GM18907 (cell line): ENCODE measurements around the gene KLHDC8A.
"Not testable (repeated sequence)": the region's sequence is repeated elsewhere in the genome, so short reads cannot be mapped to it uniquely, and the experiment has no call there.

Experiments
- ATAC-seq: cut with Tn5 transposase; IDR thresholded peaks from one replicate; pipeline ENCODE4 v1.9.1; 2021; ENCODE audit warnings: mild to moderate bottlenecking, moderate library complexity; ENCODE audit not compliant: unreplicated experiment

The KLHDC8A gene

GRCh38 chr1:205356440-205357139 is at the start of gene KLHDC8A:
Gene KLHDC8A (minus strand): TSS chr1:205356922. CDS start chr1:205343604, 13,318 bp downstream.
- no peak for ATAC-seq

- not testable (repeated sequence) for ATAC-seq
Measured at GRCh38 chr1:205406252-205406651, 49.5 kb upstream of the KLHDC8A start.

- ATAC-seq: not testable (repeated sequence)
Measured at GRCh38 chr1:205404484-205404883, 47.8 kb upstream of the KLHDC8A start.

GRCh38 chr1:205398586-205398985 is 41.9 kb upstream of the KLHDC8A start:
- no peak for ATAC-seq

GRCh38 chr1:205396967-205397616 is 40.4 kb upstream of the KLHDC8A start:
- no peak for ATAC-seq

- no peak for ATAC-seq
Measured at GRCh38 chr1:205395616-205396015, 38.9 kb upstream of the KLHDC8A start.

- ATAC-seq: no peak
Measured at GRCh38 chr1:205392650-205393049, 35.9 kb upstream of the KLHDC8A start.

- no peak for ATAC-seq
Measured at GRCh38 chr1:205391386-205391785, 34.7 kb upstream of the KLHDC8A start.

GRCh38 chr1:205387845-205388244 is 31.1 kb upstream of the KLHDC8A start:
- ATAC-seq: no peak

- ATAC-seq: not testable (repeated sequence)
Measured at GRCh38 chr1:205382990-205383389, 26.3 kb upstream of the KLHDC8A start.

- no peak for ATAC-seq
Measured at GRCh38 chr1:205382561-205382960, 25.8 kb upstream of the KLHDC8A start.

- ATAC-seq: no peak
Measured at GRCh38 chr1:205381305-205381704, 24.6 kb upstream of the KLHDC8A start.

- ATAC-seq: no peak
Measured at GRCh38 chr1:205380882-205381281, 24.2 kb upstream of the KLHDC8A start.

- no peak for ATAC-seq
Measured at GRCh38 chr1:205379056-205379455, 22.3 kb upstream of the KLHDC8A start.

- no peak for ATAC-seq
Measured at GRCh38 chr1:205377355-205377754, 20.6 kb upstream of the KLHDC8A start.

- ATAC-seq: no peak
Measured at GRCh38 chr1:205376739-205377138, 20.0 kb upstream of the KLHDC8A start.

GRCh38 chr1:205375835-205376545 is 19.3 kb upstream of the KLHDC8A start:
- no peak for ATAC-seq

- ATAC-seq: no peak
Measured at GRCh38 chr1:205374210-205375078, 17.7 kb upstream of the KLHDC8A start.

GRCh38 chr1:205373798-205374175 is 17.1 kb upstream of the KLHDC8A start:
- ATAC-seq: no peak

- ATAC-seq: no peak
Measured at GRCh38 chr1:205373022-205373797, 16.5 kb upstream of the KLHDC8A start.
